ENCODE results near the gene YPEL2. TPM values are rescaled to one million over a fixed set of nuclear protein-coding genes. Genes with fewer than 3 reads are reported as not detected.
A peak's percentile ranks its signal among the peaks of the same experiment; 100 is the strongest.

Gene YPEL2
- total RNA-seq, 1 donor from 2014 or later = 16.7 TPM

GRCh38 chr17:59435238-59435637, 103.8 kb downstream of the YPEL2 start:
- DNase-seq (ENCODE audit: extremely low spot score in 2 of 2) = no peak
- no peak overlapping the region for H3K27ac ChIP-seq
- H3K4me1 ChIP-seq = peaks cover 10% of the 10 kb centered on the region
- no peaks in the 10 kb centered on the region for H3K27me3 ChIP-seq
- intact Hi-C loops (cut with DNase I) = no loop called here
- H3K4me3 ChIP-seq = no peak overlapping the region
- no peaks in the 10 kb centered on the region for H3K9me3 ChIP-seq
- no peaks in the 10 kb centered on the region for H3K36me3 ChIP-seq
- TF ChIP-seq POLR2A (IDR thresholded peaks at IDR 0.05) (no peak), POLR2AphosphoS5 (IDR thresholded peaks at IDR 0.05; ENCODE audit: insufficient read depth in 1 of 2, low read depth in 1 of 2) (peak in 1 of 2 donors; percentile 55), CTCF (IDR thresholded peaks at IDR 0.05) (no peak)

GRCh38 chr17:59436900-59437299, 105.4 kb downstream of the YPEL2 start:
- intact Hi-C loops (cut with DNase I) = no loop called here
- Histone ChIP-seq H3K4me3 (no peak overlapping the region), H3K4me1 (peaks cover 10% of the 10 kb centered on the region), H3K27me3 (no peaks in the 10 kb centered on the region), H3K36me3 (no peaks in the 10 kb centered on the region), H3K27ac (no peak overlapping the region), H3K9me3 (no peaks in the 10 kb centered on the region)
- no peak for DNase-seq (ENCODE audit: extremely low spot score in 2 of 2)
- TF ChIP-seq CTCF (IDR thresholded peaks at IDR 0.05) (no peak), POLR2AphosphoS5 (IDR thresholded peaks at IDR 0.05; ENCODE audit: insufficient read depth in 1 of 2, low read depth in 1 of 2) (no peak), POLR2A (IDR thresholded peaks at IDR 0.05) (no peak)

- H3K27me3 ChIP-seq = no peaks in the 10 kb centered on the region
- TF ChIP-seq CTCF (IDR thresholded peaks at IDR 0.05) = no peak
- TF ChIP-seq POLR2AphosphoS5 (IDR thresholded peaks at IDR 0.05; ENCODE audit: insufficient read depth in 1 of 2, low read depth in 1 of 2) = no peak
- no peak for TF ChIP-seq POLR2A (IDR thresholded peaks at IDR 0.05)
- H3K4me3 ChIP-seq = no peak overlapping the region
- H3K9me3 ChIP-seq = no peaks in the 10 kb centered on the region
- no peaks in the 10 kb centered on the region for H3K36me3 ChIP-seq
- intact Hi-C loops (cut with DNase I) = no loop called here
- no peak overlapping the region for H3K27ac ChIP-seq
- peaks cover 10% of the 10 kb centered on the region for H3K4me1 ChIP-seq
- DNase-seq (ENCODE audit: extremely low spot score in 2 of 2) = no peak
Observed at GRCh38 chr17:59437791-59438281, 106.4 kb downstream of the YPEL2 start.

GRCh38 chr17:59439262-59439661, 107.8 kb downstream of the YPEL2 start:
- TF ChIP-seq POLR2AphosphoS5 (IDR thresholded peaks at IDR 0.05; ENCODE audit: insufficient read depth in 1 of 2, low read depth in 1 of 2) = no peak
- no peak for TF ChIP-seq CTCF (IDR thresholded peaks at IDR 0.05)
- TF ChIP-seq POLR2A (IDR thresholded peaks at IDR 0.05) = no peak
- Histone ChIP-seq H3K4me1 (peaks cover 10% of the 10 kb centered on the region), H3K27ac (no peak overlapping the region), H3K9me3 (no peaks in the 10 kb centered on the region), H3K36me3 (no peaks in the 10 kb centered on the region), H3K27me3 (no peaks in the 10 kb centered on the region), H3K4me3 (no peak overlapping the region)
- intact Hi-C loops (cut with DNase I) = no loop called here
- no peak for DNase-seq (ENCODE audit: extremely low spot score in 2 of 2)

GRCh38 chr17:59439741-59440211, 108.3 kb downstream of the YPEL2 start:
- Histone ChIP-seq H3K36me3 (no peaks in the 10 kb centered on the region), H3K27me3 (no peaks in the 10 kb centered on the region), H3K4me1 (peaks cover 10% of the 10 kb centered on the region), H3K27ac (peak overlapping the region; percentile 38), H3K9me3 (no peaks in the 10 kb centered on the region), H3K4me3 (no peak overlapping the region)
- DNase-seq (ENCODE audit: extremely low spot score in 2 of 2) = no peak
- intact Hi-C loops (cut with DNase I) = loop anchor here (2.0 kb wide), 1 partner anchor 109 kb away; the partner anchor contains the start of gene YPEL2
- TF ChIP-seq CTCF (IDR thresholded peaks at IDR 0.05) (no peak), POLR2A (IDR thresholded peaks at IDR 0.05) (no peak), POLR2AphosphoS5 (IDR thresholded peaks at IDR 0.05; ENCODE audit: insufficient read depth in 1 of 2, low read depth in 1 of 2) (no peak)
